Activated B cell treated with CpG ODN at 0.5 μM for 24 hours (primary cell): ENCODE data around the gene CHMP2A. TPM values are rescaled to one million over a fixed set of nuclear protein-coding genes. Genes with fewer than 3 reads are reported as not detected.

ENCODE experiments used
- ATAC-seq: fragments of 200-7000 bp; cut with Tn5 transposase; one replicate; pipeline ENCODE4 v1.10.0; 2021; ENCODE audit warnings: low read depth, mild to moderate bottlenecking, moderate library complexity
- CTCF ChIA-PET: fragments of 350-600 bp; sonication (Branson Sonifier 250); formaldehyde crosslinking; loops from one replicate; lab custom pipeline; 2021; ENCODE audit warnings: antibody characterized with exemption; lab: Charles Lee
- POLR2A ChIA-PET: fragments of 350-600 bp; sonication (Branson Sonifier 250); formaldehyde crosslinking; loops from one replicate; lab custom pipeline; 2021; ENCODE audit warnings: antibody characterized with exemption; lab: Charles Lee
- DNase-seq: peaks from one replicate; pipeline ENCODE4 v3.0.0; 2022
- H3K27ac Mint-ChIP-seq: one replicate; pipeline ENCODE4 v1.8.0; 2020; ENCODE audit warnings: mixed read lengths
- H3K27me3 Mint-ChIP-seq: one replicate; pipeline ENCODE4 v1.8.0; 2021; ENCODE audit warnings: mixed read lengths
- H3K36me3 Mint-ChIP-seq: one replicate; pipeline ENCODE4 v1.8.0; 2021; ENCODE audit warnings: low read depth, mixed read lengths
- H3K4me1 Mint-ChIP-seq: one replicate; pipeline ENCODE4 v1.8.0; 2021; ENCODE audit warnings: mixed read lengths
- H3K4me3 Mint-ChIP-seq: one replicate; pipeline ENCODE4 v1.8.0; 2020; ENCODE audit warnings: mild to moderate bottlenecking, mixed read lengths
- H3K9me3 Mint-ChIP-seq: one replicate; pipeline ENCODE4 v1.8.0; 2020; ENCODE audit warnings: mixed read lengths
- intact Hi-C: fragments of 100-400 bp; cut with micrococcal nuclease; formaldehyde crosslinking; loops from one replicate; pipeline ENCODE4 v1.15.1; 2024
- total RNA-seq: library from RNA; stranded (reverse); gene quantifications from 2 replicates; pipeline ENCODE4 v1.2.3, GENCODE V29; 2022
- TF ChIP-seq, protein P1 (sequence below): fragments of 200-600 bp; IDR thresholded peaks from one replicate; pipeline ENCODE4 v1.8.0; 2022; ENCODE audit warnings: antibody characterized with exemption, mild to moderate bottlenecking

CHMP2A gene
- total RNA-seq, 1 donor from 2014 or later, result 95.6 TPM

DNA sequence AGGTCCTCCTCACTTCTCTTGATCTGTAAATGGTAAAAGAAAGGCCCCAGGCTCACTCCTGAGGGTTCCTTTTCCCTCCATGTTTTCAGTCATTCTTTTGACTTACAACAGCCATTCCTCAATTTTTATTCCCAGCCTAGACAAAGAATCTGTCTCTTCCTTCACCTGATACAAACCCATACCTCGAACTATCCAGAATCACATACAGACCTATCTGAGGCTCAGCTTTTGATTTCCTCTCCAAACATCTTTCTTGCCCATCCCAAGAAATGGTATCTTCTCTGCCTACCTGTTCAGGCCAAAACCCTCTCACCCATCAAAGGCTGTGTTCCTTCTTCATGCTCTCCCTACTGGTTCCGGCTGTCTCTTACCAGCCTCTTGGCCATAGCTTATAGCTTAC, 2.2 kb downstream of the CHMP2A start:
- DNase-seq (no peak), ATAC-seq (no peak)
- CTCF ChIA-PET, result no interaction called here
- no peaks in the 10 kb centered on the region for H3K9me3 Mint-ChIP-seq
- peak overlapping the region; percentile 8 for H3K27ac Mint-ChIP-seq
- H3K27me3 Mint-ChIP-seq, result no peaks in the 10 kb centered on the region
- H3K4me1 Mint-ChIP-seq, result peaks cover 42% of the 10 kb centered on the region
- POLR2A ChIA-PET, result interaction anchor here (0.6 to 3.8 kb wide), 3 partner anchors 8 to 31 kb away, joined by 4 to 78 read pairs (median 24); partner anchors contain the start of genes MZF1 and TRIM28
- intact Hi-C loops, result no loop called here
- H3K36me3 Mint-ChIP-seq, result peaks cover 88% of the 10 kb centered on the region
- TF ChIP-seq, protein P1, sequence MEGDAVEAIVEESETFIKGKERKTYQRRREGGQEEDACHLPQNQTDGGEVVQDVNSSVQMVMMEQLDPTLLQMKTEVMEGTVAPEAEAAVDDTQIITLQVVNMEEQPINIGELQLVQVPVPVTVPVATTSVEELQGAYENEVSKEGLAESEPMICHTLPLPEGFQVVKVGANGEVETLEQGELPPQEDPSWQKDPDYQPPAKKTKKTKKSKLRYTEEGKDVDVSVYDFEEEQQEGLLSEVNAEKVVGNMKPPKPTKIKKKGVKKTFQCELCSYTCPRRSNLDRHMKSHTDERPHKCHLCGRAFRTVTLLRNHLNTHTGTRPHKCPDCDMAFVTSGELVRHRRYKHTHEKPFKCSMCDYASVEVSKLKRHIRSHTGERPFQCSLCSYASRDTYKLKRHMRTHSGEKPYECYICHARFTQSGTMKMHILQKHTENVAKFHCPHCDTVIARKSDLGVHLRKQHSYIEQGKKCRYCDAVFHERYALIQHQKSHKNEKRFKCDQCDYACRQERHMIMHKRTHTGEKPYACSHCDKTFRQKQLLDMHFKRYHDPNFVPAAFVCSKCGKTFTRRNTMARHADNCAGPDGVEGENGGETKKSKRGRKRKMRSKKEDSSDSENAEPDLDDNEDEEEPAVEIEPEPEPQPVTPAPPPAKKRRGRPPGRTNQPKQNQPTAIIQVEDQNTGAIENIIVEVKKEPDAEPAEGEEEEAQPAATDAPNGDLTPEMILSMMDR, result no peak
- no peak overlapping the region for H3K4me3 Mint-ChIP-seq

DNA sequence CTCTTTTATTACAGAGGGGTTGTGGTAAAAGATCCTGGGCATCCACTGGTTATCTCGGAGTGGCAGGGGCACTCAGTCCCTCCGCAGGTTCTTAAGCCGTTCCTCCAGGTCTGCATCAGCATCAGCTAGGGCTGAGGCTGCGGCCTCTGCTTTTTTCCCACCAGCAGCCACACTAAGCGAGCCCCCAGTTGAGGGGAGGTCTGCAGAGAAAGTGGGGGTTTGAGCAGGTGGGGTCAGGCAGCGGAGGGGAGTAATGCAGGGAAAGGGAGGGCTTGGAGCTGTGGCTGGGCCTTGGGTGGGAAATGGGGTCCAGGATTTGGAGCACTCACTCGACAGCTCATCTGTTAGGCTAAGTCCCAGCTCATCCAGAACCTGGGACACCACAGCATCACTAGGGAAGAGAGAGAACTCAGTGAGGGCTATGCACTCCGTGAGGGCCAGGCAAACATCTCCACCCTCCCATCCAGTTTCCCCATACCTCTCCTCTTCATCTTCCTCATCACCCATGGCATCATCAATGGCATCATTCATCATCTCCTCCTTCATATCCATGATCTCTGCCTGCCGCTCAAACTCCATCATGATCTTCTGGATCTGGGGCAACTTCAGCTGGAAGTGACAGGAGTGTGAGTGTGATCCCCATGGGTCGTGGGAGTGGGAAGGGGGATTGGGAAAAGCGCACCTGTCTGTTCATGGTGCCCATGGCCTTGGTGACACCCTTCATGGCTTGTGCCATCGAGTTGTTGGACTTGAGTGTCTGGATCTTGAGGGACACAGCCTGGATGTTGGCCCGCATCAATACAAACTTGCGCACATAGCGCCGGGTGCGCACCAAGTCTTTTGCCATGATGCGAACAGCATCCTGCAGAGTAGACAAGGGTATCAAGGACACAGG, 3.1 kb downstream of the CHMP2A start:
- Mint-ChIP-seq H3K27me3 (no peaks in the 10 kb centered on the region), H3K4me1 (peaks cover 36% of the 10 kb centered on the region), H3K4me3 (no peak overlapping the region), H3K27ac (no peak overlapping the region), H3K9me3 (no peaks in the 10 kb centered on the region), H3K36me3 (peaks cover 89% of the 10 kb centered on the region)
- ATAC-seq, result no peak
- POLR2A ChIA-PET, result interaction anchor here (0.7 to 3.8 kb wide), 3 partner anchors 7 to 82 kb away, joined by 3 to 78 read pairs (median 6); partner anchors contain the start of genes TRIM28 and ZBTB45
- DNase-seq, result no peak
- CTCF ChIA-PET, result no interaction called here
- intact Hi-C loops, result no loop called here
- TF ChIP-seq, protein P1, result no peak

DNA sequence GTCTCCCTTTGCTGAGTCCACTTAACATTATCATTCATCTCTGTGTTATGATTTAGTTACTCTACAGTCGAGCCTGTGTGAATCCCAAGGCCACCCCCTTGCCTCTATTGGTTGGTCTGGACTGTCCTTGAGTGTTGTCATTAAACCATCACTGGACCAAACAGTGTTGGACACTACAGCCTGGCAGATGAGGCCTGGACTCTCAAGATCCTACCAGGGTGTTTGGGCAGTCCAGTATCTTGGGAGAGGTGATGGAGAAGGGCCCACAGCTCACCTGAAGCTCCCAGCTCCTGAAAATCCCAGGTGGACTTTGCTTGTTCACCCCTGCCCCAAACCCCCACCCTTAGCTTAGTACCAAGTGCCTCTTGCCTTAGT, 3.8 kb downstream of the CHMP2A start:
- CTCF ChIA-PET, result no interaction called here
- no peak overlapping the region for H3K4me3 Mint-ChIP-seq
- no peak for DNase-seq
- H3K36me3 Mint-ChIP-seq, result peaks cover 89% of the 10 kb centered on the region
- POLR2A ChIA-PET, result interaction anchor here (0.7 to 1.2 kb wide), 3 partner anchors 9 to 81 kb away, joined by 3 to 6 read pairs (median 4); partner anchors contain the start of gene ZBTB45
- H3K4me1 Mint-ChIP-seq, result peaks cover 36% of the 10 kb centered on the region
- no peak for ATAC-seq
- H3K27me3 Mint-ChIP-seq, result no peaks in the 10 kb centered on the region
- TF ChIP-seq, protein P1, result no peak
- peak overlapping the region; percentile 41 for H3K27ac Mint-ChIP-seq
- intact Hi-C loops, result no loop called here
- H3K9me3 Mint-ChIP-seq, result no peaks in the 10 kb centered on the region

DNA sequence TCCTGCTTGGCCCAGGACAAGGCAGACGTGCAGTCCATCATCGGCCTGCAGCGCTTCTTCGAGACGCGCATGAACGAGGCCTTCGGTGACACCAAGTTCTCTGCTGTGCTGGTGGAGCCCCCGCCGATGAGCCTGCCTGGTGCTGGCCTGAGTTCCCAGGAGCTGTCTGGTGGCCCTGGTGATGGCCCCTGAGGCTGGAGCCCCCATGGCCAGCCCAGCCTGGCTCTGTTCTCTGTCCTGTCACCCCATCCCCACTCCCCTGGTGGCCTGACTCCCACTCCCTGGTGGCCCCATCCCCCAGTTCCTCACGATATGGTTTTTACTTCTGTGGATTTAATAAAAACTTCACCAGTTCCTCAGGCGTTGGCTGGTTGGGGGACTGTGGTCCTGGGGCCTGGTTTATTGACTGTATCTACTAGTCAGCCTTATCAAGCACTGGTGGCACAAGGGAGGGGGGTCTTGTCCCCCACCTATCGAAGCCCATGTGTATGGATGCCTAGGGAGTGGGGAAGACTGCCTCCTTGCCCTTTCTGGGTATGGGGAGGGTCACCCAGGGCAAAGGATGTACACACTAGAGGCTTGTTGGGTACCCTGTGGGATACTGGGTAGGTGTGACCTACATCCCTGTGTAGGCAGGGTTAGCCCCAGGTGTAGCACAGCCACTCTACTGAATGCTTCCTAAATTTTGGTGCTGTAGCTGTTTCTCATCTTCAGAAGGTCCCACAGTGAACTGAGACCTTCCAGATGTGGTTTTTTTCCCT, 4.4 kb downstream of the CHMP2A start:
- no peak overlapping the region for H3K27ac Mint-ChIP-seq
- H3K27me3 Mint-ChIP-seq, result no peaks in the 10 kb centered on the region
- no peak overlapping the region for H3K4me3 Mint-ChIP-seq
- H3K36me3 Mint-ChIP-seq, result peaks cover 89% of the 10 kb centered on the region
- intact Hi-C loops, result no loop called here
- ChIA-PET POLR2A (interaction anchor here (0.6 to 1.8 kb wide), 3 partner anchors 9 to 86 kb away, joined by 3 to 6 read pairs (median 4); no protein-coding TSS in a partner anchor), CTCF (no interaction called here)
- TF ChIP-seq, protein P1, result no peak
- no peaks in the 10 kb centered on the region for H3K9me3 Mint-ChIP-seq
- peaks cover 37% of the 10 kb centered on the region for H3K4me1 Mint-ChIP-seq
- ATAC-seq, result no peak
- no peak for DNase-seq
